A549 treated with Mapracorat at 1 μM for 4 hours (cell line): ENCODE measurements around the gene PSIP1. TPM values are rescaled to one million over a fixed set of nuclear protein-coding genes. Genes with fewer than 3 reads are reported as not detected.

Experiments used
- total RNA-seq: library from RNA; stranded (reverse); fragments of 200-300 nt; extraction: Qiagen RNA extraction; gene quantifications from 5 replicates; pipeline ENCODE4 v1.2.3, GENCODE V29; 2022

PSIP1 gene
- 47.5 to 62.5 TPM (median 58.4 TPM) in 5 replicates for total RNA-seq

DNA sequence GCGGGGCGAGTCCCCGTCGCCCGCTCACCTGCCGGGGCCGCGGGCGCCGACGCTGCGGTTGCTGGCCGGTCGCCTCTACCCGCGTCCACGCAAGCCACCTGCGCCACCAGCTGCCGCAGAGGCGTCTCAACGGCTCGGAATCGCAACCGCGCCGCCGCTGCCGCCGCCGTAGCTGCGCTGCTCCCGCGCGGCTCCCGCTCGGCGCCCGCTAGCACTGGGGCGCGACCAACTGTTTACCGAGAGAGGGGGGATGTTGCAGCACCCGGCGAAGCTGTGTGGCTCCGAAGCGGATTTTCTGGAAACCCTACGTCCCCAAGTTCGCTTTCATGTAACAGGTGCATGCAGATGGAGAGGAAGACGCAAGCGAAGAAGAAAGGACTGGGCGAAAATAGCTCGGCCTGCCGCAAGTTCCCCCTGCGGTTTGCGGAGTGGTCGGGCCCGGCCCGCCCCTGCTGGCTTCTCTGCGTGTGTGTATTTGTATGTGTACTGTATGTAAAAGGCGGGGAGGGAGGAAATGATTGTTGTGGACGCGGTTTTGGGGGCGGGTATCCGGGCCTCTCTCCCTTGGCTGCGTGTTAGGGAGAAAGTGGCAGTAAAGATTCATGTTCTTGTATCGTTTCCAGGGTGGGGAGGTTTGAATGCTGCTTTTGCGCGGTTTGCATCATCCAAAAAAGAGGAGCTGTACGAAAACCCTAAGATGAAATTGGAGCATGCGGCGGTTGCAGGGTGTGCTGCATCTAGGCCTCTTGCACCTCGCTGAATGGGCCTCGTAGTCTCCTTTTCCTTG is at the start of gene PSIP1:
Gene PSIP1, minus strand, starts transcription at position 182 of the 787 bp plus-strand sequence. CDS start 782 bp downstream, outside the sequence.

GRCh38 chr9:15552636-15553527 is 42.1 kb upstream of the PSIP1 start, which contains the start of gene CCDC171:
Gene CCDC171, plus strand, starts transcription at chr9:15553043. Its CDS starts 11,046 bp downstream, at chr9:15564089.

DNA sequence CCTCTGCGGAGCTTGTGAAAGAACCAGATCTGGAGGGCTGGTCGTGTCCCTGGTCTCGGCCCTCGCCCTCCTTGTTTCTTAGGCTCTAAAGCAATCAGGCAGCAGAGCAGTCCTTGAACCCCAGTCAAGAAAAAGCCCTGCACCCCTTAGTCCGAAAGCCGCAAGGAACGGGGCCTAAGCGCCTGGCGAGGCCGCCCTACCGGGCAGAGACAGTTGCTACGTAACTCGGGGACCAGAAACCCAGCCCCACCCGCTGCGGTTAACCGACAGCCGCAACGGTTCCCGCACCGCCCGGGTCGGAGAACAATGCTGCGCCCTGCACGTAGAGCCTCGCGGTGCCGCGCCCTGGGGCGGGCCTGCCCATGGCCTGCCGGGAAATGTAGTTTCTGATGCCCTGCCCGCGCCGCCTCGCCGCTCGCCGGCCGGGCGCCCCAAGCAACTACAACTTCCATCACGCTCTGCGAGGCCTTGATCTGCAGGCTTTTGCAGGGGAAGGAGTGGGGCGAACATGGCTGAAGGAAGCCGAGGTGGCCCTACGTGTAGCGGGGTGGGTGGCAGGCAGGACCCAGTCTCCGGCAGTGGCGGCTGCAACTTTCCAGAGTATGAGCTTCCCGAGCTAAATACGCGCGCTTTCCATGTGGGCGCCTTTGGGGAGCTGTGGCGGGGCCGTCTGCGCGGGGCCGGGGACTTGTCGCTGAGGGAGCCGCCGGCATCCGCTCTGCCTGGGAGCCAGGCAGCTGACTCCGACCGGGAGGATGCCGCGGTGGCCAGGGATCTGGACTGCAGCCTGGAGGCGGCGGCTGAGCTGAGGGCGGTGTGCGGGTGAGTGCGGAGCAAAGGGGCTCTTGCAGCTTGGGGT is 88.2 kb downstream of the PSIP1 start, which contains the start of gene SNAPC3:
Gene SNAPC3, plus strand, starts transcription at position 505 of the 859 bp plus-strand sequence. Its CDS starts 4 bp downstream, at position 509.

Other genes starting within 250 kb of the PSIP1 start
- 0.91 to 1.5 TPM (median 1.2 TPM) in 5 replicates for gene TTC39B, start 203.8 kb downstream of the PSIP1 start, total RNA-seq
- gene SNAPC3, start 88.1 kb downstream of the PSIP1 start, total RNA-seq: 13.9 to 20.8 TPM (median 17.4 TPM) in 5 replicates
- 0.26 to 0.40 TPM (median 0.37 TPM) in 5 replicates for gene CCDC171, start 42.1 kb upstream of the PSIP1 start, total RNA-seq